Muscle layer of duodenum (tissue), 2 donors: Measurements from ENCODE around the gene FCAMR.
A peak's percentile ranks its signal among the peaks of the same experiment; 100 is the strongest.
"Not testable (repeated sequence)": the region's sequence is repeated elsewhere in the genome, so short reads cannot be mapped to it uniquely, and the experiment has no call there.

ENCODE experiments used
- H3K27ac ChIP-seq: one replicate; pipeline ENCODE4 v1.7.0; 2013; ENCODE audit warnings: mild to moderate bottlenecking, low read length
- H3K27me3 ChIP-seq: one replicate; pipeline ENCODE4 v1.7.0; 2013; ENCODE audit warnings: low read depth, mild to moderate bottlenecking, control low read depth, low read length
- H3K36me3 ChIP-seq, 2 donors: one replicate each; pipeline ENCODE4 v1.7.0; 2013; ENCODE audit warnings: low read length in 2 of 2, control low read depth in 1 of 2, mild to moderate bottlenecking in 1 of 2; ENCODE audit not compliant: insufficient read depth in 2 of 2, control insufficient read depth in 1 of 2
- H3K4me1 ChIP-seq, 2 donors: one replicate each; pipeline ENCODE4 v1.7.0; 2013; ENCODE audit warnings: low read length in 2 of 2, mild to moderate bottlenecking in 2 of 2, control low read depth in 1 of 2, moderate library complexity in 1 of 2; ENCODE audit not compliant: insufficient read depth in 2 of 2, control insufficient read depth in 1 of 2
- H3K4me3 ChIP-seq, 2 donors: one replicate each; pipeline ENCODE4 v1.7.0; 2013; ENCODE audit warnings: low read length in 2 of 2, low read depth in 1 of 2, mild to moderate bottlenecking in 1 of 2
- H3K9me3 ChIP-seq, 2 donors: one replicate each; pipeline ENCODE4 v1.7.0; 2013; ENCODE audit warnings: low read length in 2 of 2, control low read depth in 1 of 2, mild to moderate bottlenecking in 1 of 2; ENCODE audit not compliant: control insufficient read depth in 1 of 2
- donor health status: healthy.

The FCAMR gene

GRCh38 chr1:206930210-206930798 lies 40.0 kb downstream of the FCAMR start:
- Histone ChIP-seq H3K4me3 (no peak overlapping the region), H3K36me3 (peaks cover 0 to 10% of the 10 kb centered on the region in 2 donors), H3K9me3 (no peaks in the 10 kb centered on the region), H3K4me1 (no peaks in the 10 kb centered on the region), H3K27ac (no peak overlapping the region), H3K27me3 (no peaks in the 10 kb centered on the region)

DNA sequence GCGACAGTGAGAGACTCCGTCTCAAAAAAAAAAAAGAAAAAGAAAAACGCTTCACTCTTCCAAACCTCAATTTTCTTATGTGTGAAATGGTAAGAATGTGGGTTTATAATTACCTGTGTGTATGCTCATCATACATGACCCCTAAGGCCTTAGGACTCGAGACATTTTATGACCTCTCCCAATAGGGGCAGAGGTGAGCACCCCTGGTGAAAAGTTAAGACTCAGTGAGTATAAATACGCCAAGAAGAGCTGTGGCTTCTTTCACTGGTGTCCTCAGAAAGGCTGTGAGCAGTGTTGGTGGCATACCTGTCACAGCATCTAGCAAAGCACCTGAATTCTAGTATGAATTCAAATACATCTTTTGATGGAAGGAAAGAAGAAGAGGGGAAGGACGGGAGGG lies 40.7 kb downstream of the FCAMR start:
- H3K4me1 ChIP-seq, result no peaks in the 10 kb centered on the region
- H3K27me3 ChIP-seq, result no peaks in the 10 kb centered on the region
- no peak overlapping the region for H3K27ac ChIP-seq
- H3K36me3 ChIP-seq, result peaks cover 0 to 10% of the 10 kb centered on the region in 2 donors
- no peaks in the 10 kb centered on the region for H3K9me3 ChIP-seq
- no peak overlapping the region for H3K4me3 ChIP-seq

- Histone ChIP-seq H3K27ac (no peak overlapping the region), H3K4me1 (peaks cover 0 to 5% of the 10 kb centered on the region in 2 donors), H3K9me3 (no peaks in the 10 kb centered on the region)
Measured at GRCh38 chr1:206926286-206926685, 44.0 kb downstream of the FCAMR start.

DNA sequence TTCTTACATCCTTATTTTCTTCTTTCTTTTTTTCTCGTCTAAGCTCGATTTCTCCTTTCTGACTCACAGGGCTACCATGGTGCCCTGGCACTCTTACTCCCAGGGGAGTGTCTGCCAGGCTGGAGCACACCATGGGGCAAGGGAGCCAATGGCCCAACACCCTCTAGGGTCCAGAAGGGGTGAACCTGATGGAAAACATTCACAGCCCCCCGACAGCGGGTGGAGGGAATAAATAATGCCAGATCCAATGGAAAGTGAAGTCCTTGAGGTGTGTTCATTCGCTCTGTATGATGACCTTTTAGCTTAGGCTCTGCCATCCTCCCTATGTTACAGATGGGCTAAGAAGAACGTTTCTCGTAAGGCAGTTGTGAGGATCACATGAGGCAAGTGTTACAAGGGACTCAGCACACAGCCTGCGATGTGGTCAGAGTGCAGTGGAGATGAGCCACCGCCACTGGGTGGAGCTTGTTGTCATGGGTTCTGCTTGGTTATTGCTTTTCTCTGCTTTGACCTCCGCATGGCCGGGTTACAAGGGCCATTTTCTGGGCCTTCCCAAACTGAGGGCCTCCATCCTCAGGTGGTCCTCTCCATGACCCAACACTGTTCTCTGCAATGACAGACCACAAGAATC lies 45.0 kb downstream of the FCAMR start:
- H3K4me1 ChIP-seq, result peaks cover 0 to 5% of the 10 kb centered on the region in 2 donors
- no peaks in the 10 kb centered on the region for H3K9me3 ChIP-seq
- no peak overlapping the region for H3K27ac ChIP-seq
- H3K36me3 ChIP-seq, result no peaks in the 10 kb centered on the region
- no peak overlapping the region for H3K4me3 ChIP-seq
- H3K27me3 ChIP-seq, result no peaks in the 10 kb centered on the region

More at GRCh38 chr1:206926286-206926685, 44.0 kb downstream of the FCAMR start:
- no peak overlapping the region for H3K4me3 ChIP-seq
- no peaks in the 10 kb centered on the region for H3K36me3 ChIP-seq
- H3K27me3 ChIP-seq, result no peaks in the 10 kb centered on the region

- Histone ChIP-seq H3K36me3 (no peaks in the 10 kb centered on the region), H3K27ac (no peak overlapping the region), H3K9me3 (no peaks in the 10 kb centered on the region), H3K4me3 (no peak overlapping the region), H3K27me3 (no peaks in the 10 kb centered on the region), H3K4me1 (peaks cover 0 to 5% of the 10 kb centered on the region in 2 donors)
Measured at GRCh38 chr1:206924592-206925105, 45.6 kb downstream of the FCAMR start.

DNA sequence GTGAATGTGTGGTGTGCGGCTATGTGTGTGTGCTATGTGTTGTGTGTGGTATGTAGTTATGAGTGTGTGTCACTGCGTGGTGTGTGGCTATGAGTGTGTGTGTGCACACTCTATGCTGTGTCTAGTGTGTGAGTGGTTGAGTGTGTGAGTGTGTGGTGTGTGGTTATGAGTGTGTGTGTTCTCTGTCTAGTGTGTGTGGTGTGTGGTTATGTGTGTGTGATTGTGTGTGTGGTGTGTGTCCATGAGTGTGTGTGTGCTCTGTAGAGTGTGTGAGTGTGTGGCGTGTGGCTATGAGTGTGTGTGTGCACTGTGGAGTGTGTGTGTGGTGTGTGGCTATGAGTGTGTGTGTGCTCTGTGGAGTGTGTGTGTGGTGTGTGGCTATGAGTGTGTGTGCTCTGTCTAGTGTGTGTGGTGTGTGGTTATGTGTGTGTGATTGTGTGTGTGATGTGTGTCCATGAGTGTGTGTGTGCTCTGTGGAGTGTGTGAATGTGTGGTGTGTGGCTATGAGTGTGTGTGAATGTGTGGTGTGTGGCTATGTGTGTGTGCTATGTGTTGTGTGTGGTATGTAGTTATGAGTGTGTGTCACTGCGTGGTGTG lies 46.2 kb downstream of the FCAMR start:
- H3K36me3 ChIP-seq, H3K9me3 ChIP-seq, H3K4me1 ChIP-seq, H3K27me3 ChIP-seq, H3K27ac ChIP-seq, H3K4me3 ChIP-seq: not testable (repeated sequence)

DNA sequence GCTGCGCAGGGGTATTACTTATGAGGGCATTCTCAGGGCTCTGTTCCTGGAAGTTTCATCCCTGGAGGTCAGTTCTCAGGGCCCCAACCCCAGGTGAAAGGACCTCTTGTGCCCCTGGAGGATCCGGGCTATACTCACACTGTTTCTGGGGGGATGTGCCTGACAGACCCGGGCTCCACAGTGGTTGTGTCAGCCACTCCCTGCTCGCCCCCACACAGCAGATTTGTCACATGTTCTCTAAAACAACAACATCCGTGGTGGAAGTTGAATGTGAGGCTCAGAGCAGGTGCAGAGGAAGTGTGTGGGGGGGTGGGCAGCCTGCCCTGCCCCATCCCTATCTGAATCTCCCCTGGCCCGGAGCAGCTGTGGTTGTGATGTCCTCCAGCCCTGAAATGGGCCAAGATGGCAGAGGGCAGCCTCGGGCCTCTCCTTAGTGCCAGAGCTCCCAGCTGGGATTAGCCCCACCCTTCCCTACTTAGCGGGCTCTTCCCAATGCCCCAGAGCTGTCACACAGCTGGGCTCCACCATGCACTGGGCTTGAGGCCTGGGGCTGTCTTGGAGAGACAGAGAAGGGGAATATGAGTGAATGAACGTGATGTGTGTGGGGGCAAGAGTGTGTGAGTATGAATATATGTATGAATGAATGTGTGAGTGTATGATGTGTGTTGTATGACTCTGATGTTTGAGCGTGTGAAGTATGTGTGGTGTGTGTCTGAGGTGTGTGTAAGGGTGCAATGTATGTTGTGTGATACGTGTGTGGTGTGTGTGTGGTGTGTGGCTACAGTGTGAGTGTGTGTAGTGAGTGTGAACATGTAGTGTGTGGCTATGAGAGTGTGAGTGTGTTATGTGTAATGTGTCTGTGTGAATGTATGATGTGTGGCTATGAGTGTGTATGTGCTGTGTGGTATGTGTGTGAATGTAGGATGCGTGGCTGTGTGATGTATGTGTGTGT lies 47.0 kb downstream of the FCAMR start:
- Histone ChIP-seq H3K36me3 (no peaks in the 10 kb centered on the region), H3K27ac (no peak overlapping the region), H3K4me1 (peaks cover 0 to 5% of the 10 kb centered on the region in 2 donors), H3K4me3 (no peak overlapping the region), H3K9me3 (no peaks in the 10 kb centered on the region), H3K27me3 (no peaks in the 10 kb centered on the region)

GRCh38 chr1:206922524-206922923 lies 47.7 kb downstream of the FCAMR start:
- no peak overlapping the region for H3K27ac ChIP-seq

DNA sequence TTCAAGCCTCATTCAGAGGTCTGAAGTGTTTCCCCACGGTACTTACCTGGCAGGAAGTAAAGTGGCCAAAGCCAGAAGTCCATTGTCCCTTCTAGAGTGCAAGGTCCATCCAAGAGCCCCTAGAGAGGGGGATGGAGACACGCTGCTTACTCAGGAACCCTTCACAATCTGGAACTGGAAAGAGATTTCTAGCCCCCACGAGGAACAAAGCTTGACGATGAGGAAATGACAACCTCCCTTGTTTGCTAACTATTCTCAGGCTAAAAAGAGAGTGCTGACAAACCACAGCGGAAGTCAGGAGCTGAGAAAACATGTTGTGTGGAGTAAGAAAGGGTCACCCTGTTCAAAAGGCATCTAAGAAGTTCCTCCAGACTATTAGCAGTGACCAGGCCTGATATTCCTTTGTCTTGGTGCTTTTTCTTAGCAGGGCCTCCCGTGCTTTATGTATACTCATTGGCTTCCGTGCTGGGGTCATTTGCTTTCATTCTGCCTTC lies 48.4 kb downstream of the FCAMR start, which contains the start of gene FCMR:
TSS of gene FCMR (minus strand) at position 170 of the 494 bp plus-strand sequence. CDS start at position 83, 87 bp downstream.
- peak within 1 kb of the TSS in 1 of 2 donors; percentile 40 for H3K4me3 ChIP-seq
- H3K36me3 ChIP-seq, result no peaks in the 10 kb centered on the region
- H3K4me1 ChIP-seq, result peaks cover 0 to 5% of the 10 kb centered on the region in 2 donors
- H3K9me3 ChIP-seq, result no peaks in the 10 kb centered on the region
- H3K27me3 ChIP-seq, result no peaks in the 10 kb centered on the region
- no peak within 1 kb of the TSS for H3K27ac ChIP-seq

More at GRCh38 chr1:206922524-206922923, 47.7 kb downstream of the FCAMR start:
- H3K4me3 ChIP-seq, result no peak overlapping the region
- no peaks in the 10 kb centered on the region for H3K27me3 ChIP-seq
- H3K4me1 ChIP-seq, result peaks cover 0 to 5% of the 10 kb centered on the region in 2 donors
- H3K9me3 ChIP-seq, result no peaks in the 10 kb centered on the region
- H3K36me3 ChIP-seq, result no peaks in the 10 kb centered on the region

DNA sequence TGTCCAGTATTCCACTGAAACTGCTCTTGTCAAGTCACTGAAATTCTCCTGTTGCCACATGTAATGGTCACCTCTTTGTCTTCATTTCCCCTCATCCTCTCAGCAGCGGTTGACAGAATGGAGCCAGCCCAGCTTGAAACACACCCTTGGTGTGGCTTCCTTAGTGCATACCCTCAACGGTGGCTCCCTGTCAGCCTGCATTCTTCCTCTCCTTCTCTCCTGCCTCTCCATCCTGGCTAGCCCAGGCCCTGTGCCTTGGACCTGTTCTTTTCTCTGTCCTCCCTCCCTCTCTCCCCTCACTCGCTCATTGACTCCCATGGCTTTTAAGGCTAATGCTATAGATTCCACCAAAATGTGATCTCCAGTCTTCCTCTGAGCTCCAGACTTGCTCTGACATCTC lies 52.2 kb downstream of the FCAMR start:
- no peaks in the 10 kb centered on the region for H3K27me3 ChIP-seq
- no peaks in the 10 kb centered on the region for H3K36me3 ChIP-seq
- no peaks in the 10 kb centered on the region for H3K9me3 ChIP-seq
- no peak overlapping the region for H3K27ac ChIP-seq
- H3K4me3 ChIP-seq, result no peak overlapping the region
- H3K4me1 ChIP-seq, result peaks cover 0 to 5% of the 10 kb centered on the region in 2 donors
